ENCODE measurements around the gene KIRREL1.

Gene KIRREL1

DNA sequence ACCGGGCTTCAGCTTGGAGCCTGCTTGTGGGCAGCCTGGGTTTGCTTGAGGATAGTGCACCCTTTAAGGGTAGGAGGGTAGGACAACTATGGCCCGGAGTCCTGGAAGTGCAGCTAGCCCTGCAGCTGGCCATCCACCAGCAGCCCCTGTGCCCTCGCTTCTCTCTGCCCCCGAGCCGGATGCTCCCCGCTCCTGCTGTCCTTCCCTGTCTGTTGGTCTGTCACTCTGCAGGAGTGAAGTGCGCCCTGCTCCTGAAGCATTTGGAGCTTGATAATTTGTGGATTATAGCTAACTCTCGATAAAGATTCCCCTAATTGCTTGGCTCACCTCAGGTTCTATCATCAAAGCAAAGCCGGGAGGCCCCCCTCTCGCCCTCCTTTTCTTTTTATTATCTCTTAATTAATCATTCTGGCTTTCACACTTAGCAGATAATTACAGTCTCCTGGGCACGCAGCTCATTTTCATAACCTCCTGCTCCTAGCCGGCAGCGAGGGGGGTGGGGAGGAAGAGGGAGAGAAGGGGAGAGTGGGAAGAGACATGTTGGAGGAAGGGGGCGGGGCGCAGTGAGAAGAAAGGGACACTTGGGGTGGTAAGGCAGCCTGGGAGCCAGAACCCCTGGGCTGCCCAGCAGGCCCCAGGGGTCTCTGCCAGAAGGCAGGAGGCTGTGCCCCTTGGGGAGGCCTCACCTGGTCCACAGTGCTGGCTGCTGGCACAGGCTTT, 14.4 kb downstream of the KIRREL1 start:
- DNase-seq: no peak

DNA sequence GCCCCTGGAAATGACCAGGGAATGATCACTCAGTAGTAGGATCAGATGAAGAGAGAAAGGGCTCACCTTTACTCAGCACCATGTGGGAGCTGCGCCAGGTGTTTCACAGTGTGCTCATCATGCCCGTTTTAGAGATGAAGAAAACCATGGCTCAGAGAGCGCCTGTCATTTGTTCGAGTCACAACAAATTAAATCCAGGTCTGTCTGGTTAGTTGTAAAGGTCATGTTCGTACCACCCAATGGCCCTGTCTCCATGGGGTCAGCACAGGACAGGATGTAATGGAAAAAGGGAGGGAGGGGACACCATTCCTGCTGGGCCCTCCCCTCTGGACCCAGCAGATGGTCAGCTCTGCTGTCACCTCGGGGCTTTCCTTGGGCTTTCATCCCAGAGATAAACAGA, 15.2 kb downstream of the KIRREL1 start:
- DNase-seq: no peak

- DNase-seq: no peak
Measured at GRCh38 chr1:158011714-158012113, 18.3 kb downstream of the KIRREL1 start.

DNA sequence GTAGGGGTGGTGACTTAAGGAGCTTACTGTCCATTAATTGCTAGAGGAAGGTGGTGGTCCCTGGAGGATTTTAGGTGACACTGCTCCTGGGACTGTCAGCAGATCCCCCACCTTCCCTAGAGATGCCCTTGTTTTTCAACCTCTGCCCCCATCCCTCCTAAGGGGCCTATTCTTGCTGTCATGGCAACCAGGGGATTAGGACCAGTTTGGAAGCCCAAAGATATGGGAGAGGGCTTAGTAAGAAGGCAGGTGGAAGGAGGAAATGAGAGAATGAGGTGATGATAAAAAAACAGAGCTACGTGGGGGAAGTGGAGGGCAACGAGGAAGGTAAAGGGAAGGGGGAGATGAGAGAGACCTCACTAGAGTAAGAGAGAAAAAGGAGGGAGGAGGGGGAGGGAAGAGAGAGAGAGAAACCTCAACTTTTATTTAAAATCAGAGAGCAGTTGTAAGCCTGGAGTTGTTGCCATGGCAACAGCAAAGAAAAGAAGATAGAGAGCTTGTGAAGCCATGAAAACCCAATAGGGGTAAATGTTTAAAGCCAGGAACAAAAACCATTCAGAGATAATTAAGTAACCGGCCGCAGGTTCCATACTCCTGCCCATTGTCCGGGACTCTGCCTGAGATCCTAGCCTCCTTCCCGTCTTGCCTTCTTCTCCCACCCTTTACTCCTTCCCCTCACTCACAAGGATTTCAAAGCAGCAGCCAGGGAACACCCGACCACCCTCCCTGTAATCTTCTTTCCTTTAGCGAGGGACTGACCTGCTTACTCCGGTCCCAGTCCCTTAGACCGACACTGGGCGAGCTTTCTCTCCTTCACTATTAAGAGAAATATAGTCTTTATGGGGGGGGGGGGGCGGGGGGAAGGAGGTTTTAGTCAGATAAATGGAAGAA, 20.6 kb downstream of the KIRREL1 start:
- no peak for DNase-seq

- no peak for DNase-seq
Measured at GRCh38 chr1:158014731-158015320, 21.4 kb downstream of the KIRREL1 start.

- no peak for DNase-seq
Measured at GRCh38 chr1:158016651-158017335, 23.3 kb downstream of the KIRREL1 start.

- DNase-seq: no peak
Measured at GRCh38 chr1:158017800-158018595, 24.6 kb downstream of the KIRREL1 start.

DNA sequence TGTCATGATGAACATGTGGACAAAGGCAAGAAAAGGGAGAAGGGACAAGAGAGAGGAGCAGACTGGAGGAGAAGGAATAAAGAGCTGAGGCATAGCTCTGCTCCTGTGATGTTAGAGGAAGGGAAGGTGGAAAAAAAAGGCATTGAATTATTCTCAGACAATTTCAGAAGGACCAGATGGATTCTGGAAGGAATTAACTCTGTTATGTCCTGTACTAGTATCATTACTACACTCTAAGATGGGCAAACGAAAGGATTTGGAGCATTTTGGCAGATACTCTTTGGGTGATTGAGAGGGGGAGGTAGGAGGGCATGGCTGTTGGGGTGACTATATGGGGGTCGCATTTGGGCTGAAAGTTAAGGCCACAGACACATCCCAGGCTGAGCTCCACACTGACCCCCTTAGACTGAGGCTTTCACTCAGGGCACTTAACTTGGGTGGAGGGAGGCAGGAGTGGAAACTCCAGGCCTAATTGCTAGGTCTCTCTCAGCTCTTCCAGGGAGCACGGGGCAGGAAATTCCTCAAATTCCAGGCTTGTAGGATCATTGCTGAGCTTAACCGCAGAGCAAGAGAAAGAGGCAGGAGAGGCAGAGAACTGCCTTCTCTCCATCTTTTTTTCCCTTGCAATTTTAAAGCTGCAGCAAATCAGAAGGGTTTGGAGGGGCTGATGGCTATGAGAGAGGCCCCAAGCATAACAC, 25.9 kb downstream of the KIRREL1 start:
- DNase-seq: no peak

DNA sequence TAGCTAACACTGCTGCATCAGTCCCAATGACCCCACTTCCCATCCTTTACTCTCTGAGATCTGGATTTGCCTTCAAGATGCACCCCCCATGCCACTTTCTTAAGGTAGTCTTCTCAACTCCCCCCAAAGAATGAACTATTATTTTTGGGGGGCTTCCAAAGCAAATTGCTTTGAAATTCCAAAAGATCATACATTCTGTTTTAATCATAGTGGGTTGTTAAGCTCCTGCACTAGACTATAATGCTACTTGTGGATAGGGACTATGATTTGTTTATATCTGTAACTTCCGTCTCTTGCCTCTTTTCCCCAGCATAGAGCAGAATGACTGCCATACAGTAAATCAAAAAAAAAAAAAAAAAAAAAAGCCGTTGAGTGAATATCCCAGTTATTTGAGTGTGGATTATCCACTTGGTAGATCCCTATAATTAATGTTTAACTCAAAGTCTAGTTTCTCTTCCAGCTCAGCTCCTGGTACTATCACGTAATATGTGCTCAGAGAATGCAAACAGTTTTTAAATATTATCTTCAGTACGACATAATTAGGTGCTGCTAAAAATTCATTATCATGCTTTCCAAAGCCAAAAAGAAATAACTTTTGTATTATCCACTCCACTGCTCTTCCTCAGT, 26.9 kb downstream of the KIRREL1 start:
- no peak for DNase-seq

GRCh38 chr1:158020886-158021620, 27.6 kb downstream of the KIRREL1 start:
- no peak for DNase-seq

DNA sequence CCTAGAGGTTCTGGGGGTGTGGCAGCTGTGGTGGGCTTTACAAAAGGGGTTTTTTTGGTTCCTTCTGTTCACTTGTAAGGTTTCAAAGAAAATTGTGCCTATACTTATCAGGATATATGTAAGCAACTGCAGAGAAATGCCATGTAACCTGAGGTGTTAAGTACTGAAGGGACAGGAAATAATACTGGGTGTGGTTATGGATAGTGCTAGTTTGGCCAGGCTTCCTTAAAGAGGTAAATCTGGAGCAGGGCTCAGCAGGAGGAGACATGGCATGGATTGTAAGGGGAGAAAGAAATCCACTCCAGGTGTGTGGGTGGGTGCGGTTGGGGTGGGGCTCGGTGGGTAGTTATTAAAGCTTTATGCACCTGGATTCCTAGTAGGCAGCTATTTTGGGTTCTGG, 28.3 kb downstream of the KIRREL1 start:
- no peak for DNase-seq

DNA sequence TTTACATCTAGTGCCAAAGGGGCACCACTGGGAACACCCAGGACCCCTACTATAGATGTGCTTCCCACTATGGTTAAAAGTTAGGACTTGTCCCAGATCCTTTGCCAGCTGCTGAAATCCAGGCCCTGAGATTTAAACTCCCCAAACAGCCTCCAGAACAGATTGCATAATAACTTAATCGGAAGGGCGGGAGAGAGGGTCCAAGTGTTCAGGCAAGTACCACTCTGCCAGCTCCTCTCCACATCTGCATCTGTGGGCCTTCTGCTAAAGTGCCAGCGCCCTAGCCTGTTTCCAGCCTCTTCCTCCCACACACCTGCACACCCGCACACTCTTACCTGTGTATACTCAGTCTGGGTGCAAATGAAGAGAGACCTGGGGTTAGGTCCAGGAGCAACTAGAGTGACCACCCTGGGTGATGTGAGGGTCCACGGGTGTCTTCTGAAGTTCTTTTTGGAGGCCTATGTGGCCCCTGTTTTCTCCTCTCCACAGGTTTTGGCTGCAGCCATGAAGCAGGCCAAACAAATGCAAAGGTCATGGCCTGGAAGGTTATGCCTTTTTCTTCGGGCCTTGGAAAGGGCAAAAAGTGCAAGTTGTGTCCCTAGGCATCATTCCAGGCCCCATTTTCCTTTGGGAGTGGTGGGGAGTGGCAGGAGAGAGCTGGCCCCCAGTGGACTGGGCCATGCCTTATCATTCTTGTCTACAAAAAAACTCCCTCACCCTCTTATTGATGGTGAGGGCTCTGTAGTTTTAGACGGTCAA, 29.3 kb downstream of the KIRREL1 start:
- no peak for DNase-seq

DNA sequence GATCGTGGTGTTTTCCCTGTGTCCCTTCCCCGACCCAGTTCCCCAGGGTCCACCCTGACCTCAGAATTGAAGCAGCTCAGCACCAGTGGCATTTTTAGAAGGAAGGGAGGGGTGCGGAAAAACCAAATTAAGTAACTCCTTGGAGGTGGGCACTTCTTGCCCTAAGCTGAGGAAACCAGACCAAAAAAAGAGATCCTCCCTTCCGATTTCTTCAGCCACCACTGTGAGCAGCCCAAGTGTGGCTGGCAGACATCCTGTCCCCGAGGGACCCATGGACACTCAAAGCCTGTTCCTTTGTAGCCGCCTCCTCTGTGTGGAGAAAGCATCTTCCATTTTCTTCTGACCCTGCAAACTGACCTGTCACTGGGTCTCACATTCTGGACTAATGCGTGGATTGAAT, 31.3 kb downstream of the KIRREL1 start:
- DNase-seq: no peak

GRCh38 chr1:158025576-158026230, 32.3 kb downstream of the KIRREL1 start:
- no peak for DNase-seq

GRCh38 chr1:158026651-158027050, 33.2 kb downstream of the KIRREL1 start:
- no peak for DNase-seq

GRCh38 chr1:158027508-158027907, 34.1 kb downstream of the KIRREL1 start:
- no peak for DNase-seq

- DNase-seq: no peak
Measured at GRCh38 chr1:158028969-158029368, 35.5 kb downstream of the KIRREL1 start.

DNA sequence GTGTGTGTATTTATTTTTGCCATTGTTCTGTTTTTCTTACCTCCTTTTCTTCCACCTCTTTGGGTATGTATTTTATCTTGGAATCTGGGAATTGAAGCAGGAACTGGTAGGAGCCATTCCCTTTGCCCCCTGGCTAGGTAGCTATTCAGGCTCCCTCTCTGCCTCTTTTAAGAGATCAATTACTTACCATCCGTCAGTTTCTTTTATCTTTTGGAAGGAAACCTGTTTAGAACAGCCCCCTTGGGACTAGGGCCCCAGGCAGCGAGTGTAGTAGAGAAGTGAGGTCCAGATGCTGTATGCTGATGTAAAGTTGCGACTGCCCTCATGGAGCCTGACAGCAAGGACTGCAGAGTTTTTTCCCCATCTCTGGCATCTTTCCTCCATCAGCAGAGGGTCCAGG, 41.6 kb downstream of the KIRREL1 start:
- DNase-seq: no peak

DNA sequence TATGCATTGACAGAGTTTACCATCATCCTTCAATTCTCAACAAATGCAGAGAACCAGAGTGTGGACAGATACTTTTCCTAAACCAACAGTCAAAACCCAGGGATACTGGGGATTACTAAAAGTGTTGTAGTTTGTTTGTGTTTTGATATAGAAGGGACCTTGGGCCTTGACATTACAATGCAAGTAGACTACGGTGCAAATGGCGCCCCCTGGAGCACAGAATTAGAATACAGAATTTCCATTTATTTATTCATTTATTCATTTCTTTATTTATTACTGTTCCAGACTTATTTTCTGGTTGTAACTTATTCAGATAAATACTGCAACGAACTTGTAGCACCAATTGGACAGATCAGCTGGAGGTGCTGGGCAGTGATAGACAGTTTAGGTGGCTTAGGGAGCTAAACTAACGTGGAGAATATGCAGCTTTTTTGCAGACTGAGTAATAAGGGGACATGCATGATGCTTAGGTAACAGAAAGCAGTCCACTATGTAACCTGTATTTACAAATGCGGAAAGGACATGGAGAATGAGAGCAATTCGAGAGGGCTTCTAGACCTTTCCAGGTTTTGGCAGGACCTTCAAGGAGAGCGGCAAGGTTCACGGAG, 42.6 kb downstream of the KIRREL1 start:
- no peak for DNase-seq

All from NCI-H187 treated with DMSO at 0.1 percent for 48 hours (cell line).